HG02759 (cell line): Measurements from ENCODE around the gene RNF181.
A peak's percentile ranks its signal among the peaks of the same experiment; 100 is the strongest.
"Not testable (repeated sequence)": the region's sequence is repeated elsewhere in the genome, so short reads cannot be mapped to it uniquely, and the experiment has no call there.

Source experiments
- ATAC-seq: cut with Tn5 transposase; IDR thresholded peaks from one replicate; pipeline ENCODE4 v1.9.1; 2021; ENCODE audit warnings: mild to moderate bottlenecking, moderate library complexity; ENCODE audit not compliant: unreplicated experiment

RNF181 gene

GRCh38 chr2:85594715-85595300 is 737 bp upstream of the RNF181 start:
- ATAC-seq: no peak

GRCh38 chr2:85596026-85596333 is 435 bp downstream of the RNF181 start:
- peak; percentile 9 for ATAC-seq

DNA sequence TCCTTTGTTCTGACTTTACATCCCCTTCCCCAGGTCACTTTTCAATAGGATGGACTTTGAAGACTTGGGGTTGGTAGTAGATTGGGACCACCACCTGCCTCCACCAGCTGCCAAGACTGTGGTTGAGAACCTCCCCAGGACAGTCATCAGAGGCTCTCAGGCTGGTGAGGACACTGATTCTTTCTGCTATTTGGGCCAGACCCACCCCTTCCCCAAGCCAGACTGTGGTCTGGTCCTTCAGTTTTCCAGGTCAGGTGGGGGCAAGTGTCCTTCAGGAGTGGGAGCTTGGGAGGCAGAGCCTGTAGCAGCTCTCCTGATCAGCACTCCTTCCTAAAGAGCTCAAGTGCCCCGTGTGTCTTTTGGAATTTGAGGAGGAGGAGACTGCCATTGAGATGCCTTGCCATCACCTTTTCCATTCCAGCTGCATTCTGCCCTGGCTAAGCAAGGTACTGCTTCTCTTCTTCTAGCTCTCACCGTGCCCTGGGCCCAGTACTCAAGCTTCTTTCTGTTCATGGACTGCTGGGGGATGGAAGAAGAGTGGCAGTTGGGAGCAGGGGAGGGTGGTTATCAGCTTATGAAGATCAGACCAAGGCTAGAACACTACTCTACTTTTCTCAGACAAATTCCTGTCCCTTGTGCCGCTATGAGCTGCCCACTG is 1.1 kb downstream of the RNF181 start:
- ATAC-seq: no peak

DNA sequence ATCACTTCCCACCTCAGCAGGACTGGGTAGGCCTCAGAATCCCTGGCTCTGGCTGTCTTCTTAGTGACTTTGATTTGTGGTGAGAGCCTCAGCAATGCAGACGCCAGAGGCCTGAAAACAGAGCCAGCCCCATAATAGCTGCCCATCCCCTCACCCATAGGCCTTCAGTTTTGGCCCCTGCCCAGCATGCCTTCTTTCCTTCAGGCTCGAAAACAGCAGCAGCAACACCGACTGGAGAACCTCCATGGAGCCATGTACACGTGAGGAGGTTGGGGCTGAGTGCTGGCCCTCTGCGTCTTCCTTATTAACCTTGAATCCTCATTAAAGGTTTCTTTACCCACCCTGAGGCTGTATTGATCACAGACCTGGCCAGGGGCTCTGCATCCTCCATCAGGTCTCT is 1.7 kb downstream of the RNF181 start:
- no peak for ATAC-seq

- no peak for ATAC-seq
Measured at GRCh38 chr2:85598594-85599340, 3.2 kb downstream of the RNF181 start.

DNA sequence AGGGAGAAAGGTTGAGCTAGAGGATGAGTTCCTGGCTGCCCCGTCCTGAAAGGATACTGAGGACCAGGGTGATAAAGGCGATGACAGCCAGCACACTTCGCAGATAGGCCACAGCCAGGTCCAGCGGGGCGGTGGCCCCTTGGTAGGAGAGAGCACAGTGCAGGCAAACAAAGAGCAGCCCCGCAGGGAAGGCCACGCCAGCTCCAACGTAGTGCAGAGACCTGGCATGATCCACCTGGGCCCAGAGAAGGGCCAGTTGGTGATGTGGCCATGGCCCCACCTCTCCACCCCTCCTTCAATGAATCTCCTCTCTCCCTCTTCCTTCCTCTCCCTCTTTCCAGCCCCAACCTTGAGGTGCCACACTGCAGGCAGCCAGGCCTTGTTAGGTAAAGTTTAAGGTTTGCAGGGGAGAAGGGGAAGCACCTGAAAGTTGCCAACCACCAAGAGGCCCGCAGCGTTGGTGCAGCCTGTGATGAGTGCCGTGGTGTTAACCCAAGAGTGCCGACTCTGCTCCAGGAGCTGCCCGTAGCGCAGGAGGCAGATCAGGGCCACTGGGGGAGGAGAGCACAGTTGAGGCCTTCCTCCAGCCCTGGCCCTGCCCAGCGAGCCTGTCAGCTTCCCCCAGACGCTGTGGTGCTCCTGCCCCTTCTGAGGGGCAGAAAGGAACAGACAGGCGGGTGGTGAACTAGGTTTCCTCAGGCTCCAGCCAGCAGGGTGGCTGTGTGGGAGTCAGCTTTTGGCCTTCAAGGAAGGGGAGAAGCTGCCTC is 4.1 kb downstream of the RNF181 start:
- no peak for ATAC-seq

DNA sequence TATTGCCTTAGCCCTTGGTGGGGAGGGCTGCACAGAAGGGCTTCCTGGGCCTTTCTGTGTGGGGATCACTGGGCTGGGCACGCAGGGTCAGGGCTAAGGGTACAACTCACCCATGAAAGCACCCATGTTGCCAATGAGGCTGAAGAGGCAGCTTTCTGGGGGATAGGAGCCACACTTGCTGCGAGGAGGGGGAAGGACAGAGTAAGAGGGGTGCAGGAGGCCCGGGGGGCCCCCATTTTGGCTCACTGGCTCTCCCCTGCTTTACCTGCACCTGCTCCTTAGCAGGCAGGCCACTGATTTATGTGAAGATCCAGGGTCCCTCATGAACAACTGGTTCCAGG is 4.7 kb downstream of the RNF181 start:
- no peak for ATAC-seq

DNA sequence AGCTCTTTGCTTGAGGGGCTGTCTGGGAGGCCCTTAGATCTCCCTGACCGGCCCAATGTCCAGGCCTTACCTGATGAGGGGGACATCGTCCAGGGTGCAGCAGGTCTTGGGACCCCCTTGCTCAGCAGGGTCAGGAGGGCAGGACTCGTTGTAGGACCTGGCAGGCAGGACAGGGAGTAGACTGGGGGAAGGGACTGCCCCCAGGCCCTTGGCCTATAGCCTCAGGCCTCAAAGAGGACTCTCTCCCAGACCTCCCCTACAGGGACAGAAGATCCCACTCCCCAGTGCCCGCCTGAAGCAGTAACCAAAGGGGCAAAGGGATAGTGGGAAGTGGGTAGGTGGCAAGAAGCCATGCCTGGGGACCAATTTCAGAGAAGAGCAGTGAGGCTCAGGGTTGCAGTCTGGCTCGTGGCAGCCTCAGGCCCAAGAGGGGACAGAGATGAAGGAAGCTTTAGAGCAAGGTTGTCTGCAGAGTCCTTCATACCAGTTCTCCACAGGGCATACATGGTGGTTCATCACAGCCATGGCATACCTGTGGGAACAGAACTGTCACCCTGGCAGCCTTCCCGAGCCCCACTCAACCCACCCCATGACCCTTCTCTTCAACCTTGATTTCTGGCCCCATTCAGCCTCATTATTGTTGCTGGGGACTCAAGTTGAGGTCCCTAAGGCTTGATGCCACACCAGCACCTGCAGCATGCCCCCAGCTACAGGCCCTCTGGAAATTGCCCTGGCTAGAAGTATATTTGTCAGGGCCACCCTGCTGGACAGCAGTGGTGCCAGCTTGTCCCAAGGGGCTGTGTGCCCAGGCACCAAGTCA is 5.6 kb downstream of the RNF181 start:
- ATAC-seq: no peak

GRCh38 chr2:85601771-85602475 is 6.4 kb downstream of the RNF181 start:
- peak; percentile 42 for ATAC-seq

GRCh38 chr2:85602476-85603234 is 7.1 kb downstream of the RNF181 start, which contains the start of gene TMEM150A:
TSS of gene TMEM150A (minus strand) at chr2:85602698. CDS start at chr2:85601948, 750 bp downstream.
- peak; percentile 99 for ATAC-seq

- ATAC-seq: not testable (repeated sequence)
Measured at GRCh38 chr2:85604133-85604444, 8.5 kb downstream of the RNF181 start.

- ATAC-seq: no peak
Measured at GRCh38 chr2:85604568-85605339, 9.2 kb downstream of the RNF181 start.

DNA sequence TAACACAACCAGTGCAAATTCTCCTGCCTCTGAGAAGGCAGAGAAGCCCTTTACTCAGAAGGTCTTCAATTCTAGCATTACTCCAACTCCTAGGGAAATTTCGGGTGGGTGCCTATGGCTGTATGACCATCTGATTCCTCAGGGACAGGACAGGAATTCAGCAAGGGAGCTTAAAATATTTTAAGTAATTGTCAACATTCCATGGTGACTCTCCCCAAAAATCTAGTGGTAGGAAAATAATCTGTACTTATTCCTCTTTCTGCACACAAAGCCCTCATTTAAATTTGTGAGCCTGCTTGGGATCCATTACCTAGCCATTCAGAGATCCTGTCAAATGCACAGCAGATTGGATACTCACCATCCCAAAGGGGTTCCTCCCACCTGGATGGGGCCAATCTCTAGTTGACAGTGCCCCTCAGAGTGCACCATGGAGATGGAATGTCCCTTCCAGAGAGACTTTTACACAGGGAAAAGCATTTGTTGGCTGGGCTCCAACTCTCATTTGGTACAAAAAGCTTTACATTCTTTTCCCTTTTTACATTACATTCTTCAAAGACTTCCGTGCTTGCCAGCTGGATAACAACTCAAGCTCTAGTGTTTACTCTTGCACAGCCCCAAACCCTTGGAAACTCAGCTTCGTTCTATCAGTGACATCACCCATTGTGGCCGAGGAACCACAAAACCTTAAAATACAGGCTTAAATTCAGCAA is 10.0 kb downstream of the RNF181 start:
- ATAC-seq: no peak

- ATAC-seq: no peak
Measured at GRCh38 chr2:85606116-85606455, 10.5 kb downstream of the RNF181 start.

DNA sequence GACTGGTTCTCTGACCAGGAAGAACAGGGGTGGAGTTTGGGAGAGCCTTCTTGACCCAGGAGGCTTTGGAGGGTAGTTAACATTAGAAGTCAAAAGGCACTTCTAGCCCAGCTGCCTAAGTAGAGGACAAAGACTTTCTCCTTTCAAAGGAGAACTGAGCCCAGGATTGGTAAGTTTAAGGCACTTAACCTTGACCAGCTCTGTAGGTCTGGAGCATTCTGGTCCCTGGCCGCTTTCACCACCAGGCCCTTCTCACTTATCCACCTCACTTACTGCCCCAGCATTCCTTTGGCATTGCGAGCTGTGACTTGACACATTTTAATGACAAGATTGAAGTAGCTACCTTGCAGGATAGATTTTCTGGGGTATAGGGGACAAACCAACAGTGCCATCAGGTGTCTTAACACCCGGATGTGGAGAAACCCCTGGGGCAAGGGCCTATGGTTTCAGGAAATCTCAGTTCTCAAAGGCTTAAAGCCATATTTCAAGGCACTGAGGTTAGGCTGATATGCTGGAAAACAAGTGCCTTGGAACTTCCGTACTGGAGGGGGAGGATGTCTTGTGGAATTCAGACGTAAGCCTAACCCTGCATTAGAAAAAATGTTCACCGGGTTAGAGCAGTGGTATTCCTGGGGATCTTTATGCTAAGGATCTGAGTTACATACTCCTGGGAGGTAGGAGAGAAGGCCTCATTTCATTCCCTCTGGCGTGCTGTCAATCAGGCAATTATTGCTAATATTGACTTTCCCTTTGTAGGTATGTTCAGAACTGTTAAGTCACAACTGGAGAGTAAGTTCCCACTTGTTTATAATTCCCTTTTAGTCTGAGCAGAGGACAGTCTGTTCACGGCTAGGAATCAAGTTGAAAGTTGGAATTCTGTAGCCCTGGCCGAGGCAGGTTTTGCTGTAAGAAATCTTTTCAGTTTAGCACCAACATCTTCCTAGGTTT is 12.0 kb downstream of the RNF181 start:
- ATAC-seq: no peak

DNA sequence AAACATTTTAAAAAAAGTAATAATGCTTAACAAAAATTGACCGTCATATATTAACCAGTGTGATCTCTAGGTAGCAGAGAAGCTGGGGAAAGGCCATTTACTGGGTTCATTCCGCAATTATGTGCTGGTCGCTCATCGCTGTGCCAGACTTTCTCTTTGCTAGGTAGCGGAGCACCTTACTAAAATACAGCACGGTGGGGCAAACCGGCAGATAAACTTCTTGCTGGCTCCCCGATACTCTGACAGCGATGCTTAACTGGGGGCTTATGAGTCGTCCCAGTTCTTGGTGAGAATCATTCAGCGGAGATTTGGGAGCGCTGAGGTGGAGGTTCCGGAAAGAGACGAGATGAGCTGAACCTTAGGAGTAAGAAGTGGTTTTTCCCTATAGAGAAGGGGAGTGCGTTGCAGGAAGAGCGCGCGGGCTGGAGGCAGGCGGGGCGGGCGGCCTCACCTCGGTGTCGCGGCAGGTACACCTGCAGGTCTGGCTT is 15.7 kb downstream of the RNF181 start:
- ATAC-seq: no peak
